A549 (cell line): ENCODE data around the gene AAMP.

ENCODE experiments used
- BHLHE40 ChIP-seq: IDR thresholded peaks from 2 replicates; pipeline ENCODE4 v1.6.1; 2012; ENCODE audit warnings: low read depth, low read length, inconsistent platforms
- CBX8 ChIP-seq: fragments of 200-600 bp; sonication (generic); IDR thresholded peaks from 2 replicates; pipeline ENCODE4 v1.6.1; 2016
- EHMT2 ChIP-seq: fragments of 200-600 bp; sonication (generic); IDR thresholded peaks from 2 replicates; pipeline ENCODE4 v1.6.1; 2016; ENCODE audit warnings: antibody characterized with exemption, low read depth, mild to moderate bottlenecking, moderate library complexity
- EP300 ChIP-seq, 2 experiments: fragments of >200 bp; sonication (Bioruptor Twin); formaldehyde crosslinking; IDR thresholded peaks; 2 replicates in 1 of 2; 3 replicates in 1 of 2; pipeline ENCODE4 v1.6.1; 2016 to 2017
- FOXS1 ChIP-seq: fragments of 250-450 bp; sonication (Bioruptor Pico); IDR thresholded peaks from 2 replicates; pipeline ENCODE4 v1.5.0; 2020; ENCODE audit warnings: mild to moderate bottlenecking, moderate library complexity
- MAFK ChIP-seq: fragments of 450-650 bp; IDR thresholded peaks from 2 replicates; pipeline ENCODE4 v1.6.1; 2014; ENCODE audit not compliant: partially characterized antibody
- MYC ChIP-seq: IDR thresholded peaks from 2 replicates; pipeline ENCODE4 v1.6.1; 2012; ENCODE audit warnings: mild to moderate bottlenecking, inconsistent platforms, low read length, improper control_type of control experiment, borderline replicate concordance
- ZC3H11A ChIP-seq: fragments of 450-650 bp; IDR thresholded peaks from 2 replicates; pipeline ENCODE4 v1.6.1; 2014; ENCODE audit warnings: antibody characterized with exemption, mild to moderate bottlenecking
- TF ChIP-seq, protein P1 (sequence below): fragments of >200 bp; sonication (Bioruptor Twin); formaldehyde crosslinking; IDR thresholded peaks from 3 replicates; pipeline ENCODE4 v1.5.1; 2016
- TF ChIP-seq, protein P2 (sequence below): IDR thresholded peaks from 2 replicates; pipeline ENCODE4 v1.6.1; 2012
- TF ChIP-seq, protein P3 (sequence below): IDR thresholded peaks from 2 replicates; pipeline ENCODE4 v1.6.1; 2012

DNA sequence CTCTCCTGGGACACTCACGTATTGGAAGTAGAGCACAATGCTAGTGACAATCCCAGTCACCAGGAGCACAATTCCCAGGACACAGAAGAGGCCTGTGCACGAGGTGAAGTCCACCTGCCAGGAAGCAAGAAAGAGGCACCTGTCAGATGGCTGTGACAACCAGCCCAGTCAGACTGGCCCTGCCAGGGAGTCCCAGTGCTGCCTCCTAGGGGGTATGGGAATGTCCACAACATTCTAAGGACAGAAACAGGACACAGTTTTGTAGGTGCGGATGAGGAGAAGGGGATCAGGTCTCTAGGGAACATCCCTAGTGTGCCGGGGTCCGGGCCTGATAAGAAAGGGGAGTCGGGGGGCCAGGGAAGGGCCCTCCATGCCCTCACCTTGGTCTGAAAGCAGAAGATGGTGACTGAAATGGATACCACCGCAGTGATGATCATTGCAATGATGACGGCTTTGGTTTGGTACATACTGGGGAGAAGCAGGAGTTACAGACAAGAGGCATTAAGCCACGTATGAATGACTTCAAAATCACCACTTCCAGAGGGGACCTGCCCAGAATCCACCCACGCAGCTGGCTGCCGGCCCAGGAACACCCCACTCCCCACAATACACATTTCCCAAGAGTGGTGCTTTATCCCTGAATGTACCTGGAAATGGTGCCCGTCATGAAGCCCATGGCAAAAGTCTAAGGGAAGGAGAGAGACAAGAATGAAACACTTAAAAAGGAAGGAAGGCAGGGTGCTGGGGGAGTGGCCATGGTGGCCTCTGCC, 7.2 kb upstream of the AAMP start:
- TF ChIP-seq CBX8 = no peak
- TF ChIP-seq MYC = no peak
- no peak for TF ChIP-seq BHLHE40
- TF ChIP-seq EHMT2 = no peak
- TF ChIP-seq, protein P1, sequence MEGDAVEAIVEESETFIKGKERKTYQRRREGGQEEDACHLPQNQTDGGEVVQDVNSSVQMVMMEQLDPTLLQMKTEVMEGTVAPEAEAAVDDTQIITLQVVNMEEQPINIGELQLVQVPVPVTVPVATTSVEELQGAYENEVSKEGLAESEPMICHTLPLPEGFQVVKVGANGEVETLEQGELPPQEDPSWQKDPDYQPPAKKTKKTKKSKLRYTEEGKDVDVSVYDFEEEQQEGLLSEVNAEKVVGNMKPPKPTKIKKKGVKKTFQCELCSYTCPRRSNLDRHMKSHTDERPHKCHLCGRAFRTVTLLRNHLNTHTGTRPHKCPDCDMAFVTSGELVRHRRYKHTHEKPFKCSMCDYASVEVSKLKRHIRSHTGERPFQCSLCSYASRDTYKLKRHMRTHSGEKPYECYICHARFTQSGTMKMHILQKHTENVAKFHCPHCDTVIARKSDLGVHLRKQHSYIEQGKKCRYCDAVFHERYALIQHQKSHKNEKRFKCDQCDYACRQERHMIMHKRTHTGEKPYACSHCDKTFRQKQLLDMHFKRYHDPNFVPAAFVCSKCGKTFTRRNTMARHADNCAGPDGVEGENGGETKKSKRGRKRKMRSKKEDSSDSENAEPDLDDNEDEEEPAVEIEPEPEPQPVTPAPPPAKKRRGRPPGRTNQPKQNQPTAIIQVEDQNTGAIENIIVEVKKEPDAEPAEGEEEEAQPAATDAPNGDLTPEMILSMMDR = peak; percentile 12; the same call in 1 of the 3 replicates
- TF ChIP-seq, protein P2, sequence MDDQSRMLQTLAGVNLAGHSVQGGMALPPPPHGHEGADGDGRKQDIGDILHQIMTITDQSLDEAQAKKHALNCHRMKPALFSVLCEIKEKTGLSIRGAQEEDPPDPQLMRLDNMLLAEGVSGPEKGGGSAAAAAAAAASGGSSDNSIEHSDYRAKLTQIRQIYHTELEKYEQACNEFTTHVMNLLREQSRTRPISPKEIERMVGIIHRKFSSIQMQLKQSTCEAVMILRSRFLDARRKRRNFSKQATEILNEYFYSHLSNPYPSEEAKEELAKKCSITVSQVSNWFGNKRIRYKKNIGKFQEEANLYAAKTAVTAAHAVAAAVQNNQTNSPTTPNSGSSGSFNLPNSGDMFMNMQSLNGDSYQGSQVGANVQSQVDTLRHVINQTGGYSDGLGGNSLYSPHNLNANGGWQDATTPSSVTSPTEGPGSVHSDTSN = no peak
- no peak for TF ChIP-seq ZC3H11A
- TF ChIP-seq MAFK = no peak
- TF ChIP-seq EP300 (IDR thresholded peaks at IDR 0.05) = no peak
- TF ChIP-seq, protein P3, sequence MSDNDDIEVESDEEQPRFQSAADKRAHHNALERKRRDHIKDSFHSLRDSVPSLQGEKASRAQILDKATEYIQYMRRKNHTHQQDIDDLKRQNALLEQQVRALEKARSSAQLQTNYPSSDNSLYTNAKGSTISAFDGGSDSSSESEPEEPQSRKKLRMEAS = no peak
- TF ChIP-seq FOXS1 (CRISPR knock-in tag) = no peak
